HCEC 1CT (cell line): ENCODE results near the gene ZPR1.
"Not testable (repeated sequence)": the region's sequence is repeated elsewhere in the genome, so short reads cannot be mapped to it uniquely, and the experiment has no call there.

Source experiments
- DNase-seq: peaks from one replicate; pipeline ENCODE4 v3.0.0-alpha.2; 2017

ZPR1 gene

GRCh38 chr11:116792144-116792868 lies 4.5 kb upstream of the ZPR1 start:
- DNase-seq, result no peak

GRCh38 chr11:116791813-116792143 lies 4.0 kb upstream of the ZPR1 start, which contains the start of gene APOA5:
Gene APOA5, minus strand, starts transcription at chr11:116791879. Its CDS starts 19 bp downstream, at chr11:116791860.
- no peak for DNase-seq

GRCh38 chr11:116791002-116791812 lies 3.4 kb upstream of the ZPR1 start:
- DNase-seq, result peak; percentile 45

- no peak for DNase-seq
Observed at GRCh38 chr11:116790167-116791001, 2.6 kb upstream of the ZPR1 start.

GRCh38 chr11:116788975-116789374 lies 1.2 kb upstream of the ZPR1 start:
- no peak for DNase-seq

- DNase-seq, result no peak
Observed at GRCh38 chr11:116788534-116788933, 711 bp upstream of the ZPR1 start.

GRCh38 chr11:116787436-116787785 lies 412 bp downstream of the ZPR1 start:
- DNase-seq, result peak; percentile 16

GRCh38 chr11:116786966-116787365 lies 857 bp downstream of the ZPR1 start:
- no peak for DNase-seq

DNA sequence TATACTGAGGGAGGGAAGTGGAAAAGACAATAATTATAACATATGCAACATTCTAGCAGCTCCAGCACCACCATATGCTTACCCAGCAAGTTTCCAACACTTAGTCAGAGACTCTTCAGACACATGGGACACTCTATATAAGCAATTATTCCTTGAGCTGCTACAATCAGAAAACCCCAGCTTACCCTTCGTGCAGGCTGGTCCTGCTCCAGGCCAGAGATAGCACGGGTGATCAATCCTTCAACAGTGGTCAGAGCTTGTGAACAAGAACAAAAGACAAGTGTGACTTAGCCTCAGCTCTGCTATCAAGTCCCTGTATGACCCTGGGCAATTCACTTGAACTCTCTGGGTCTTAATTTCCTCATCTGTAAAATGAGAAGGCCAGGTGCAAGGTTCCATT lies 1.5 kb downstream of the ZPR1 start:
- no peak for DNase-seq

DNA sequence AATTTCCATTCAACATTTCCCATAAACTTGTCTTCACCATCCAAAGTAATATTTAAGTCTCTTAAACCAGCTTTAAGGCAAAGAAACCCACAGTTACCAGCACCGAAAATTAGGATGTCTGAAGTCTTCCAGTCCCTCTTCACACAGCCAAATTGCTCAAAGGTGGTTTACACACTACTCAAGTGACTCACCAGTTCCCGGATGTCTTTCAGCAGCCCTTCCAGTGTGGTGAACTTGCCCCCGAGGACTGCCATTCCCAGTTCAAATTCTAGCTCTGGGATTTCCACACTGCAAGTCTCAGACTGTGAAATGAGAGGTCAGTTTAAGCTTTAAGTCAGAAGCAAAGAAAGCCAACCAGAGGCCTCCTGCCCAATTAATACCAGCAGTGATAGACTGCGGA lies 5.1 kb downstream of the ZPR1 start:
- peak; percentile 57 for DNase-seq

DNA sequence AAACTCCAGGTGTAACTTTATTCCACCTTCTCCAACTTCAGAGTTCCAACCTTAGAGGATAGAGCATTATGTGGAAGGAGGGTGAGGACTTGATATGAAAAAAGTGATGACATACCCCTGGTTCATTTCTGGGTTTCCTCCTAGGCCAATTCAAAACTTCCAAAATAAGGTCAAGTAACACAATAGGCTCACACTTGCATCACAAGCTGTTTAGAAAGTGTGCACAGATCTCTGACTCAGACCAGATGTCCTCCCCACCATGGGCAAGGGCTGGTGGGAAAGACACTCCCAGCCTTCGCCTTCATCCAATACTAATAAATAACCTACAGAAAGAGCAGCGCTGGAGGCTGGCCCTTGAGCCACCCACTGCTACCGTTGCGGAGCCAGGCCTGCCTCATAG lies 9.3 kb downstream of the ZPR1 start:
- DNase-seq, result no peak

GRCh38 chr11:116777056-116777455 lies 10.8 kb downstream of the ZPR1 start:
- DNase-seq, result no peak

DNA sequence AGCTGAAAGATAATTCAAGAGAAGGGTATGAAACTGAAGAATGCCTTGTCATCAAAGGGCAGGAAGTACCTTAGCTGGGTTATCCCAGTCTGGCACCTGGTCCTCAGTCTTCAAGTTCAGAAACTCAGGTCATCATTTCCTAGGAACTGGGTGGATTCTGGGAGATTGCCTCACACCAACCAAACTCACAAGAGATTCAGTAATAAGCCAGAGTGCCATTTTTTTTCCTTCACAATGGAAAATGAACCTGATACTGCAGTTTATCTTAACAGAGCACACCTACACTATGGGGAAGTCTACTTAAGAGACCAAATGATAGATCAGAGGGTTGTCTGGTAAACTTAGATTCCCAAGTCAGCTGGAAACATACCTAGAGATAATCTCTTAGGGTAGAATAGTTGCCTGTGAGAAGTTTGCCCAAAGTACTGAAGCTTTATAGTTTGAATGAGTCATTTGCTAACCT lies 11.3 kb downstream of the ZPR1 start:
- DNase-seq, result no peak

- DNase-seq, result no peak
Observed at GRCh38 chr11:116775975-116776374, 11.8 kb downstream of the ZPR1 start.

GRCh38 chr11:116774661-116775060 lies 13.2 kb downstream of the ZPR1 start:
- no peak for DNase-seq

DNA sequence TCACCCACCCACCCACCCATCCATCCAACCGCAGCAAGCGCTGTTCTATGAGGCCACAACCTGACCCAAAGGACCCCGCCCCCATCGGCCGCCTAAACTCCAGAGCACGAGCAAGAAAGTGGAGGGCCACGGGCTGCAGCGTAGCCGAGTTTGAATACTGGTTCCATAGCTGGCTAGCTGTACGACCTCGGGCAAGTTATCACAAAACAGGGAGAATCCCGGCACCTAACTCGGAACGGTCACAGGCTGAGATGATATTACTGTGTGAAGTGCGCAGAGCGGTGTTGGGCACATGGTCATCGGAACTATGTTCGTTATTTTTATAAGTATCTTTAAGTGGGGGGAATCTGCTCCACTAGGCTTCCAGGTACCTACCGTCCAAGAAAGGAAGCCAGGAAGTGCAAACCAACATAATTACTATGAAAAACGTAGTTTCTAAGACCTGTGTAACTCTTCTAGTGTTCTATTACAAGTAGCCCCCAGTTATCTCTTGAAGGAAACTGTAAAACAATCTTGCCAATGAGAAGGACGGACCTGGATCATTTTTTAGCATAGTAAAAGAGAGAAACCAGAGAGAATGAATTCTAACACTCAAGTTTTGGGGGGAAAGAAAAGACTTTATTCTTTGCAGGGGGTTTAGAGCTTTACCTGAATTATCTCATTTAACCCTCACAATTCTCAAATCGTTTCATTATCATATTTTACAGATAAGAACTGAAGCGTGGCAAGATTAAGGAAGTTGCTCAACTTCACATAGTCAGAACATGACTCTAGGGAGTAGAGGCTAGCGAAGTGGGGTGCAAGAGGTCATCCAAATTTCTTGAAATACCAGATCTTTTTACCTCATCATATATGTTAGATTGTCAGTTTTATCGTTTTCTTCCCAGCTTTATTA lies 14.4 kb downstream of the ZPR1 start:
- peak; percentile 62 for DNase-seq

DNA sequence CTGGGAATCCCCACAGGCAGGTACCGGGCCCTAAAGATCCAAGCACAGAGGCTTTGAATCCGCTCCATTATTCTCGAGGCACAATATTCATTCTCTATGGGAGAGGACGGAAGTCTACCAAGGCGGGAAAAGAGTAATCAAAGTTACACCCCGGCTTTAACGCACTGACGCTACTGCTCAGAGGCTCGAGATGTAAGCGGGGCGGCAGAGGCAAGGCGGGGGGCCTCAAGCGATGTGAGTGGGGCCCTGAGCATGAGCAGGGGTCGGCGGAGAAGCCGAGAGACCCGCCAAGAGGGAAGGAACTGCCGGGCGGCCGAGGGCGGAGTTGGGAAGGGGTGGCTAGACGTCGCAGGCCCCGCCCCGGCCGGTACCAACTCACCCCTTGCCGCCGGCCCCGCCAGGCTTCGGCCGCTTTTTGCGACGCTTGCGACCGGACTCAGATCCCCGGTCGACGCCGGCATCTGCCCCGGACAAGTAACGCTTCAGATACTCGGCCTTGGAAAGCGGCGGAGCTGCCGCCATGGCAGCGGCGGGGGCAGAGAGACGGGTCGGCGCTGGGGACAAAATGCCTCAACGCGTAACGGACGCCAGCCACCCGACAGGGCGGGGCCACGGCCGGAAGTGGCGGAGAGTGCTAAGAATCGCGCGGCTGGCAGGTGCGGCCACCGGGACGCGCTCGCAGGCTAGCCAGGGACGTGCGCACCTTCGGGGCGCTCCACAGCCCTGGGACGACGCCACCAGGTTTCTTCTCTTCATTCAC lies 15.2 kb downstream of the ZPR1 start, which contains the start of gene BUD13:
Gene BUD13 (minus strand): TSS at position 545 of the 760 bp plus-strand sequence. CDS start 23 bp downstream, at position 522.
- peak; percentile 82 for DNase-seq

- DNase-seq, result no peak
Observed at GRCh38 chr11:116771935-116772334, 15.9 kb downstream of the ZPR1 start.

DNA sequence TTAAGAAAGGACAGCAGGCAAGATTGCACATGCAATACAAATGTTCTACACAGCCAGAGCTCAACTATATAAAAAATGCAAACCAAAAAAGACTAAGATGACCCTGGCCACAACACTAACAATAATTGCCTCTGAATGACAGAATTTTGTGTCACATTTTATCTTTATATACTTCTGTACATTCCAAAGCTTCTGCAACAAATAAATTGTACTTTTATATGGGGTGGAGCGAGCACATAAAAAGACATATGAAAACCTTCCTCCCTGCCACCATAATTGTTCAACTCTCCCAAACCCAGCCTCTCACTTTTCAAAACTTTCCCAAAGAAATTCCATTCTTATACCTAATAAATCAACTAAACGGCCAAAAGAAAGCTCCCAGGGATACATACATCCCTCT lies 25.7 kb downstream of the ZPR1 start:
- no peak for DNase-seq

DNA sequence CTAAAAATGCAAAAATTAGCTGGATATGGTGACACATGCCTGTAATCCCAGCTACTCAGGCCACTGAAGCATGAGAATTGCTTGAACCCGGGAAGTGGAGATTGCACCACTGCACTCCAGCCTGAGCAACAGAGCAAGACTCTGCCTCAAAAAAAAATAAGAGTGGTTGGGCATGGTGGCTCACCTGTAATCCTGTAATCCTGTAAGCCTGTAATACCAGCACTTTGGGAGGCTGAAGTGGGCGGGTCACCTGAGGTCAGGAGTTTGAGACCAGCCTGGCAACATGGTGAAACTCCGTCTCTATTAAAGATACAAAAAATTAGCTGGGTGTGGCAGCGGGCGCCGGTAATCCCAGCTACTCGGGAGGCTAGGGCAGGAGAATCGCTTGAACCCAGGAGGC lies 31.8 kb downstream of the ZPR1 start:
- DNase-seq, result not testable (repeated sequence)

DNA sequence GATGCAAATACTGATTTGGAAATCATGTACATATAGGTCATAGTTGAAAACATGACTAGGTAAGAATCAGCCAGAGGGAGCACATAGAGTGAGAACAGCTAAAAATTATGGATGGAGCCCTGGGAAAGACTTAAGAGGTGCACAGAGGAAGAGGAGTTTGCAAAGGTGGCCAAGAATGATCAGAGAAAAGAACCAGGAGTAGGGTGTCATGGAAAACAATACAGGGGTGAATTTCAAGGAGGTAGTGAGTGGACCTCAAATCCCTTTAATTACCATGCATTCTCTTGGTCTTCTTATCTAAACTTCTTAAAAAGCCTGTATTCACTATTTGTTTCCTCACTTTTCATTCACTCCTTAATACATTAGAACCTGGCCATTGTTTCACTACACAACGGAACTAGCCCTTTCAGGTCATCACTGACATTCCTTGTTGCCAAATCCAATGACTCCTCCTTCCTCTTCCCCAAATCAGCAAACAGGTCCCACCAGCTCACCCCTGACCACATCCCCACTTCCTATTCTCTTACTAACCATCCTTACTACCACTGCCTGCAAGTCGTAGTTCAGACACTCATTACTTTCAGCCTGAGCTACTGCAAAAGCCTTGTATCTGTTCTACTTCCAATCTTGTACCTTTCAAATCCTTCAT lies 37.6 kb downstream of the ZPR1 start:
- DNase-seq, result no peak
